ENCODE results near the gene SMAD1. TPM values are rescaled to one million over a fixed set of nuclear protein-coding genes. Genes with fewer than 3 reads are reported as not detected.
"Not testable (repeated sequence)": the region's sequence is repeated elsewhere in the genome, so short reads cannot be mapped to it uniquely, and the experiment has no call there.

Gene SMAD1
- total RNA-seq, 2 experiments from 2014 or later, result 0.65 TPM; not detected in 1

GRCh38 chr4:145580906-145581305 is 99.3 kb downstream of the SMAD1 start:
- ChIA-PET POLR2A (interaction anchor here (0.7 kb wide), 1 partner anchor 188 kb away, joined by 3 read pairs; no protein-coding TSS in a partner anchor), CTCF (no interaction called here)
- Mint-ChIP-seq H3K27me3 (ENCODE audit: low read depth) (peaks cover 15% of the 10 kb centered on the region), H3K27ac (no peak overlapping the region), H3K36me3 (ENCODE audit: low read depth) (no peaks in the 10 kb centered on the region), H3K4me3 (no peak overlapping the region), H3K4me1 (ENCODE audit: low read depth) (no peaks in the 10 kb centered on the region), H3K9me3 (ENCODE audit: insufficient read depth) (no peaks in the 10 kb centered on the region)
- ATAC-seq (no peak), DNase-seq (no peak)

- peaks cover 13% of the 10 kb centered on the region for H3K27me3 Mint-ChIP-seq (ENCODE audit: low read depth)
- no peak overlapping the region for H3K27ac Mint-ChIP-seq
- DNase-seq (no peak), ATAC-seq (no peak)
- no peaks in the 10 kb centered on the region for H3K36me3 Mint-ChIP-seq (ENCODE audit: low read depth)
- H3K4me3 Mint-ChIP-seq, result no peak overlapping the region
- POLR2A ChIA-PET, result no interaction called here
- CTCF ChIA-PET, result no interaction called here
- H3K9me3 Mint-ChIP-seq (ENCODE audit: insufficient read depth), result no peaks in the 10 kb centered on the region
- no peaks in the 10 kb centered on the region for H3K4me1 Mint-ChIP-seq (ENCODE audit: low read depth)
These were observed 101.8 kb downstream of the SMAD1 start for GRCh38 chr4:145583191-145584055.

GRCh38 chr4:145587088-145587754 is 105.6 kb downstream of the SMAD1 start:
- ChIA-PET CTCF (no interaction called here), POLR2A (no interaction called here)
- no peak for ATAC-seq
- no peaks in the 10 kb centered on the region for H3K36me3 Mint-ChIP-seq (ENCODE audit: low read depth)
- H3K4me1 Mint-ChIP-seq (ENCODE audit: low read depth), result no peaks in the 10 kb centered on the region
- no peaks in the 10 kb centered on the region for H3K9me3 Mint-ChIP-seq (ENCODE audit: insufficient read depth)
- peaks cover 14% of the 10 kb centered on the region for H3K27me3 Mint-ChIP-seq (ENCODE audit: low read depth)
- no peak for DNase-seq
- no peak overlapping the region for H3K27ac Mint-ChIP-seq
- no peak overlapping the region for H3K4me3 Mint-ChIP-seq

GRCh38 chr4:145589381-145589780 is 107.7 kb downstream of the SMAD1 start:
- POLR2A ChIA-PET; H3K27ac Mint-ChIP-seq; H3K36me3 Mint-ChIP-seq (ENCODE audit: low read depth): not testable (repeated sequence)

GRCh38 chr4:145589916-145590702 is 108.5 kb downstream of the SMAD1 start:
- no peak for DNase-seq
- Mint-ChIP-seq H3K36me3 (ENCODE audit: low read depth) (no peaks in the 10 kb centered on the region), H3K4me1 (ENCODE audit: low read depth) (no peaks in the 10 kb centered on the region), H3K27me3 (ENCODE audit: low read depth) (peaks cover 17% of the 10 kb centered on the region), H3K27ac (no peak overlapping the region), H3K4me3 (no peak overlapping the region), H3K9me3 (ENCODE audit: insufficient read depth) (no peaks in the 10 kb centered on the region)
- CTCF ChIA-PET, result no interaction called here
- no peak for ATAC-seq
- POLR2A ChIA-PET, result interaction anchor here (0.6 kb wide), 1 partner anchor 199 kb away, joined by 3 read pairs; no protein-coding TSS in a partner anchor

More at GRCh38 chr4:145589381-145589780, 107.7 kb downstream of the SMAD1 start:
- H3K4me3 Mint-ChIP-seq; CTCF ChIA-PET; DNase-seq; ATAC-seq; H3K9me3 Mint-ChIP-seq (ENCODE audit: insufficient read depth); H3K4me1 Mint-ChIP-seq (ENCODE audit: low read depth): not testable (repeated sequence)
- H3K27me3 Mint-ChIP-seq (ENCODE audit: low read depth), result peaks cover 15% of the 10 kb centered on the region

GRCh38 chr4:145602129-145602760 is 120.6 kb downstream of the SMAD1 start:
- DNase-seq (no peak), ATAC-seq (no peak)
- POLR2A ChIA-PET, result no interaction called here
- CTCF ChIA-PET, result interaction anchor here (1.2 to 2.8 kb wide), 2 partner anchors 15 to 541 kb away, joined by 4 to 12 read pairs; no protein-coding TSS in a partner anchor
- Mint-ChIP-seq H3K36me3 (ENCODE audit: low read depth) (no peaks in the 10 kb centered on the region), H3K27me3 (ENCODE audit: low read depth) (peaks cover 17% of the 10 kb centered on the region), H3K27ac (no peak overlapping the region), H3K4me3 (no peak overlapping the region), H3K9me3 (ENCODE audit: insufficient read depth) (no peaks in the 10 kb centered on the region), H3K4me1 (ENCODE audit: low read depth) (no peaks in the 10 kb centered on the region)

- H3K36me3 Mint-ChIP-seq (ENCODE audit: low read depth), result no peaks in the 10 kb centered on the region
These were observed 124.3 kb downstream of the SMAD1 start for GRCh38 chr4:145605941-145606340.

More at GRCh38 chr4:145605941-145606340, 124.3 kb downstream of the SMAD1 start:
- H3K27me3 Mint-ChIP-seq (ENCODE audit: low read depth), result peaks cover 10% of the 10 kb centered on the region
- CTCF ChIA-PET, result interaction anchor here (0.9 kb wide), 1 partner anchor 11 kb away, joined by 4 read pairs; no protein-coding TSS in a partner anchor
- H3K27ac Mint-ChIP-seq, result no peak overlapping the region
- ATAC-seq (no peak), DNase-seq (no peak)
- POLR2A ChIA-PET, result no interaction called here
- H3K4me3 Mint-ChIP-seq, result no peak overlapping the region
- H3K4me1 Mint-ChIP-seq (ENCODE audit: low read depth), result no peaks in the 10 kb centered on the region
- H3K9me3 Mint-ChIP-seq (ENCODE audit: insufficient read depth), result no peaks in the 10 kb centered on the region

Other genes starting within 250 kb of the SMAD1 start
- 1 to 10 TPM; 6.8 to 8.2 TPM for gene MMAA, start 137.5 kb downstream of the SMAD1 start, total RNA-seq
- not detected for gene C4orf51, start 198.3 kb downstream of the SMAD1 start, total RNA-seq